Liver (tissue), 3 donors: ENCODE measurements around the gene CDHR5.

Experiments
- CTCF ChIP-seq: fragments of 150-350 bp; IDR thresholded peaks from 2 replicates; pipeline ENCODE4 v1.5.1; 2017; ENCODE audit warnings: improper control_type of control experiment, low read depth, low read length; ENCODE audit not compliant: missing input control
- EGR1 ChIP-seq, 2 donors: IDR thresholded peaks; 2 replicates each; pipeline ENCODE4 v1.6.1; 2016 to 2018; ENCODE audit warnings: antibody characterized with exemption in 2 of 2, low read depth in 2 of 2
- GABPA ChIP-seq, 2 donors: IDR thresholded peaks in 1 of 2; conservative IDR thresholded peaks in 1 of 2; 2 replicates each; pipeline ENCODE4 v1.6.1; 2016; ENCODE audit warnings: antibody characterized with exemption in 2 of 2, mild to moderate bottlenecking in 1 of 2, moderate library complexity in 1 of 2
- HNF4G ChIP-seq: IDR thresholded peaks from 2 replicates; pipeline ENCODE4 v1.6.1; 2016; ENCODE audit warnings: antibody characterized with exemption
- JUND ChIP-seq, 2 donors: IDR thresholded peaks; 2 replicates each; pipeline ENCODE4 v1.6.1; 2016; ENCODE audit warnings: antibody characterized with exemption in 2 of 2
- RAD21 ChIP-seq, 2 donors: IDR thresholded peaks; 2 replicates each; pipeline ENCODE4 v1.6.1; 2016; ENCODE audit warnings: antibody characterized with exemption in 2 of 2, mild to moderate bottlenecking in 2 of 2
- REST ChIP-seq: IDR thresholded peaks from 2 replicates; pipeline ENCODE4 v1.6.1; 2016; ENCODE audit warnings: antibody characterized with exemption, mild to moderate bottlenecking
- TAF1 ChIP-seq: conservative IDR thresholded peaks from 2 replicates; pipeline ENCODE4 v1.6.1; 2016; ENCODE audit warnings: antibody characterized with exemption, mild to moderate bottlenecking
- YY1 ChIP-seq: IDR thresholded peaks from 2 replicates; pipeline ENCODE4 v1.6.1; 2016; ENCODE audit warnings: antibody characterized with exemption, mild to moderate bottlenecking
- TF ChIP-seq, protein P1 (sequence below): IDR thresholded peaks from 2 replicates; pipeline ENCODE4 v1.6.1; 2016; ENCODE audit warnings: antibody characterized with exemption
- donor health status: healthy.
- donor health status: healthy.

DNA sequence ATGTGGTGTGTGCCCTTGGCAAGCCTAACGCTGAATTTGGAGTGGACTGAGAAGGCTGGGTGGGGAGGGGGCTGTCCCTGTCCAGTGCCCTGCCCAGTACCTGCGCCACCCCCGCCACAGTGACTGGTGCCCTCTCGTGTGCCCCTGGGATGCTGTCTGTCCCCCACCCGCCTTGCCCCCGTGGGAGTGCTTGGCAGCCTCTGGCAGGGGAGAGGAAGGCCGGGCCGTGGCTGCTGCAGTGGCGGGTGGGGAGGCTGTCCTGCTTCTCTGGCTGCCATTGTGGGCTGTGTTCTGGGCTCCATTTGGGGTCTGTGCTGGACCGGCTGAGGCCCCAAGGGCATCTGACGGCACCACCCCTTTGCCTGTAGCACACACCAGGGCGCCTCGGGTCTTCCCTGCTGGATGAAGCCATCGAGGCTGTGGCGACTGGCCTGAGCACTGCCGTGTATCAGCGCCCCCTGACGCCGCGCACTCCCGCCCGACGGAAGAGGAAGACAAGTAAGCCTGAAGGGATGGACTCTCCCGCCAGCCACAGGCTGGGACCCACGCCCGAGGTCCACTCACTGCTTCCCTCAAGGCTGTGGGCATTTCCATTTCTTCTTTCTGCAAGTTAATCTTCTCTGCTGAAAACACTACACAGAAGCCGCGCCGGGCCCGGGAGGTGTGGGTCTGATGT, 26.6 kb downstream of the CDHR5 start:
- TF ChIP-seq GABPA (IDR thresholded peaks at IDR 0.05 in 1 of 2, conservative IDR thresholded peaks at IDR 0.05 in 1 of 2) (no peak), CTCF (no peak), RAD21 (IDR thresholded peaks at IDR 0.05) (no peak), HNF4G (no peak), EGR1 (IDR thresholded peaks at IDR 0.05; ENCODE audit: low read depth in 2 of 2) (no peak), TAF1 (no peak), REST (no peak), JUND (IDR thresholded peaks at IDR 0.05) (no peak), YY1 (no peak)
- TF ChIP-seq, protein P1, sequence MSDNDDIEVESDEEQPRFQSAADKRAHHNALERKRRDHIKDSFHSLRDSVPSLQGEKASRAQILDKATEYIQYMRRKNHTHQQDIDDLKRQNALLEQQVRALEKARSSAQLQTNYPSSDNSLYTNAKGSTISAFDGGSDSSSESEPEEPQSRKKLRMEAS, result no peak
